HEK293 (cell line): ENCODE results near the gene COL12A1.

ENCODE experiments used
- HOXA7 ChIP-seq: sonication (generic); formaldehyde crosslinking; IDR thresholded peaks from 2 replicates; pipeline ENCODE4 v1.8.1; 2022; ENCODE audit warnings: missing genetic modification reagents, borderline replicate concordance
- HOXC10 ChIP-seq: sonication (generic); formaldehyde crosslinking; IDR thresholded peaks from 2 replicates; pipeline ENCODE4 v1.8.1; 2023; ENCODE audit warnings: mild to moderate bottlenecking, missing genetic modification reagents
- HOXD13 ChIP-seq: sonication (generic); formaldehyde crosslinking; IDR thresholded peaks from 2 replicates; pipeline ENCODE4 v1.8.0; 2022; ENCODE audit warnings: missing genetic modification reagents, borderline replicate concordance
- KLF1 ChIP-seq: fragments of 450-650 bp; formaldehyde crosslinking; IDR thresholded peaks from 2 replicates; pipeline ENCODE4 v1.5.1; 2016; ENCODE audit warnings: missing biosample characterization, missing genetic modification characterization
- KLF16 ChIP-seq: fragments of 450-650 bp; formaldehyde crosslinking; IDR thresholded peaks from 2 replicates; pipeline ENCODE4 v1.5.1; 2017; ENCODE audit warnings: missing biosample characterization, missing genetic modification characterization
- KLF8 ChIP-seq: fragments of 450-650 bp; formaldehyde crosslinking; IDR thresholded peaks from 2 replicates; pipeline ENCODE4 v1.5.1; 2016; ENCODE audit warnings: missing biosample characterization, missing genetic modification characterization
- MZF1 ChIP-seq: fragments of 450-650 bp; formaldehyde crosslinking; IDR thresholded peaks from 2 replicates; pipeline ENCODE4 v1.5.1; 2017; ENCODE audit warnings: missing biosample characterization, missing genetic modification characterization, borderline replicate concordance
- REPIN1 ChIP-seq: fragments of 450-650 bp; formaldehyde crosslinking; IDR thresholded peaks from 2 replicates; pipeline ENCODE4 v1.5.1; 2017; ENCODE audit warnings: missing biosample characterization, missing genetic modification characterization, low read depth
- SP7 ChIP-seq: fragments of 450-650 bp; formaldehyde crosslinking; IDR thresholded peaks from 2 replicates; pipeline ENCODE4 v1.5.1; 2016; ENCODE audit warnings: missing biosample characterization, missing genetic modification characterization
- TSHZ1 ChIP-seq: fragments of 450-650 bp; formaldehyde crosslinking; IDR thresholded peaks from 2 replicates; pipeline ENCODE4 v1.5.1; 2016; ENCODE audit warnings: missing biosample characterization, missing genetic modification characterization, borderline replicate concordance
- ZBTB17 ChIP-seq: fragments of 450-650 bp; formaldehyde crosslinking; IDR thresholded peaks from 2 replicates; pipeline ENCODE4 v1.5.1; 2016; ENCODE audit warnings: missing biosample characterization, missing genetic modification characterization
- ZEB2 ChIP-seq: fragments of 450-650 bp; formaldehyde crosslinking; IDR thresholded peaks from 2 replicates; pipeline ENCODE4 v1.5.1; 2016; ENCODE audit warnings: missing biosample characterization, missing genetic modification characterization
- ZFP3 ChIP-seq: fragments of 450-650 bp; formaldehyde crosslinking; IDR thresholded peaks from 2 replicates; pipeline ENCODE4 v1.5.1; 2016; ENCODE audit warnings: low read depth, missing biosample characterization, missing genetic modification characterization
- ZFP69B ChIP-seq: fragments of 450-650 bp; formaldehyde crosslinking; IDR thresholded peaks from 2 replicates; pipeline ENCODE4 v1.5.1; 2016; ENCODE audit warnings: missing biosample characterization, missing genetic modification characterization
- ZNF10 ChIP-seq: fragments of 450-650 bp; formaldehyde crosslinking; IDR thresholded peaks from 2 replicates; pipeline ENCODE4 v1.5.1; 2017; ENCODE audit warnings: missing biosample characterization, missing genetic modification characterization
- ZNF133 ChIP-seq: fragments of 450-650 bp; formaldehyde crosslinking; IDR thresholded peaks from 2 replicates; pipeline ENCODE4 v1.5.1; 2016; ENCODE audit warnings: missing biosample characterization, missing genetic modification characterization
- ZNF157 ChIP-seq: fragments of 450-650 bp; formaldehyde crosslinking; IDR thresholded peaks from 2 replicates; pipeline ENCODE4 v1.5.1; 2016; ENCODE audit warnings: missing biosample characterization, missing genetic modification characterization
- ZNF366 ChIP-seq: fragments of 450-650 bp; formaldehyde crosslinking; conservative IDR thresholded peaks from 2 replicates; pipeline ENCODE4 v1.5.1; 2016; ENCODE audit warnings: missing biosample characterization, missing genetic modification characterization
- ZNF433 ChIP-seq: fragments of 450-650 bp; formaldehyde crosslinking; IDR thresholded peaks from 2 replicates; pipeline ENCODE4 v1.5.1; 2016; ENCODE audit warnings: missing biosample characterization, missing genetic modification characterization, low read depth
- ZNF610 ChIP-seq: fragments of 450-650 bp; formaldehyde crosslinking; IDR thresholded peaks from 2 replicates; pipeline ENCODE4 v1.5.1; 2016; ENCODE audit warnings: missing biosample characterization, missing genetic modification characterization, borderline replicate concordance
- ZNF621 ChIP-seq: fragments of 450-650 bp; formaldehyde crosslinking; IDR thresholded peaks from 2 replicates; pipeline ENCODE4 v1.5.1; 2017; ENCODE audit warnings: missing biosample characterization, missing genetic modification characterization
- ZNF624 ChIP-seq: fragments of 450-650 bp; formaldehyde crosslinking; IDR thresholded peaks from 2 replicates; pipeline ENCODE4 v1.5.1; 2017; ENCODE audit warnings: missing biosample characterization, missing genetic modification characterization
- ZNF692 ChIP-seq: fragments of 450-650 bp; formaldehyde crosslinking; IDR thresholded peaks from 2 replicates; pipeline ENCODE4 v1.5.1; 2016; ENCODE audit warnings: missing biosample characterization, missing genetic modification characterization
- ZNF707 ChIP-seq: fragments of 450-650 bp; formaldehyde crosslinking; IDR thresholded peaks from 2 replicates; pipeline ENCODE4 v1.5.1; 2016; ENCODE audit warnings: missing biosample characterization, missing genetic modification characterization
- ZNF837 ChIP-seq: fragments of 450-650 bp; formaldehyde crosslinking; IDR thresholded peaks from 2 replicates; pipeline ENCODE4 v1.5.1; 2016; ENCODE audit warnings: missing biosample characterization, missing genetic modification characterization
- TF ChIP-seq, protein P1 (sequence below): fragments of 450-650 bp; formaldehyde crosslinking; IDR thresholded peaks from 2 replicates; pipeline ENCODE4 v1.5.1; 2016; ENCODE audit warnings: missing biosample characterization, missing genetic modification characterization
- TF ChIP-seq, protein P2 (sequence below): fragments of 450-650 bp; formaldehyde crosslinking; IDR thresholded peaks from 2 replicates; pipeline ENCODE4 v1.5.1; 2016; ENCODE audit warnings: missing biosample characterization, missing genetic modification characterization
- TF ChIP-seq, protein P3 (sequence below): fragments of 450-650 bp; formaldehyde crosslinking; IDR thresholded peaks from 2 replicates; pipeline ENCODE4 v1.5.1; 2017; ENCODE audit warnings: missing biosample characterization, missing genetic modification characterization
- TF ChIP-seq, protein P4 (sequence below): fragments of 450-650 bp; formaldehyde crosslinking; IDR thresholded peaks from 2 replicates; pipeline ENCODE4 v1.5.1; 2016; ENCODE audit warnings: missing biosample characterization, missing genetic modification characterization

Gene COL12A1

DNA sequence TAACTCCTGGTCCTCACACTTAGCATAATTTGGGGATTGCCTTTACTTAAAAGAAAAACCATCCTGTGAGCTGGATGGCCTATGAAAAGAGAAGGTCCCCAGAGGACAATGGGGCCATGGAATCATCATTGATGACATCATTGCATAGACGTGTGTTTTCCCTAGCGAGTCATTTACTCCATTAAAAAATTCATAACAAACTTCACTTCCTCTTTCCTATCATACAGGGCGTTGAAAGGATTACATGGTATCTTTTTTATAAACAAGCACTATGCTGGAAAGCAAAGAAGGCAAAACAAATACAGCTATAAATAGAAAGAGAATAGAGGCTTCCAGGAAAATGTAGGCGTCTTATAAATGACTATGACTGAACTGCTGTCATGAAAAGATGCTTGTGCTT is 11.3 kb upstream of the COL12A1 start (continued):
- TF ChIP-seq ZNF692 (tag by site-specific recombination) (peak; percentile 38), KLF1 (no peak), KLF8 (tag by site-specific recombination) (peak; percentile 81), ZNF366 (peak; percentile 68), ZNF10 (no peak), MZF1 (no peak), HOXA7 (CRISPR knock-in tag) (no peak), ZNF707 (tag by site-specific recombination) (no peak), HOXD13 (CRISPR knock-in tag) (no peak), ZBTB17 (no peak), KLF16 (tag by site-specific recombination) (no peak), ZNF837 (no peak), ZNF624 (tag by site-specific recombination) (no peak), ZNF157 (tag by site-specific recombination) (no peak), REPIN1 (tag by site-specific recombination) (no peak), ZNF621 (tag by site-specific recombination) (no peak), TSHZ1 (tag by site-specific recombination) (no peak), ZNF133 (tag by site-specific recombination) (no peak), HOXC10 (CRISPR knock-in tag) (no peak), ZNF610 (tag by site-specific recombination) (no peak), ZEB2 (tag by site-specific recombination) (peak; percentile 79), SP7 (0 out of 2 replicates have a peak, but pooled peaks have one; percentile 21), ZFP3 (tag by site-specific recombination) (no peak), ZFP69B (tag by site-specific recombination) (0 out of 2 replicates have a peak, but pooled peaks have one; percentile 18), ZNF433 (tag by site-specific recombination) (no peak)
- TF ChIP-seq, protein P1, sequence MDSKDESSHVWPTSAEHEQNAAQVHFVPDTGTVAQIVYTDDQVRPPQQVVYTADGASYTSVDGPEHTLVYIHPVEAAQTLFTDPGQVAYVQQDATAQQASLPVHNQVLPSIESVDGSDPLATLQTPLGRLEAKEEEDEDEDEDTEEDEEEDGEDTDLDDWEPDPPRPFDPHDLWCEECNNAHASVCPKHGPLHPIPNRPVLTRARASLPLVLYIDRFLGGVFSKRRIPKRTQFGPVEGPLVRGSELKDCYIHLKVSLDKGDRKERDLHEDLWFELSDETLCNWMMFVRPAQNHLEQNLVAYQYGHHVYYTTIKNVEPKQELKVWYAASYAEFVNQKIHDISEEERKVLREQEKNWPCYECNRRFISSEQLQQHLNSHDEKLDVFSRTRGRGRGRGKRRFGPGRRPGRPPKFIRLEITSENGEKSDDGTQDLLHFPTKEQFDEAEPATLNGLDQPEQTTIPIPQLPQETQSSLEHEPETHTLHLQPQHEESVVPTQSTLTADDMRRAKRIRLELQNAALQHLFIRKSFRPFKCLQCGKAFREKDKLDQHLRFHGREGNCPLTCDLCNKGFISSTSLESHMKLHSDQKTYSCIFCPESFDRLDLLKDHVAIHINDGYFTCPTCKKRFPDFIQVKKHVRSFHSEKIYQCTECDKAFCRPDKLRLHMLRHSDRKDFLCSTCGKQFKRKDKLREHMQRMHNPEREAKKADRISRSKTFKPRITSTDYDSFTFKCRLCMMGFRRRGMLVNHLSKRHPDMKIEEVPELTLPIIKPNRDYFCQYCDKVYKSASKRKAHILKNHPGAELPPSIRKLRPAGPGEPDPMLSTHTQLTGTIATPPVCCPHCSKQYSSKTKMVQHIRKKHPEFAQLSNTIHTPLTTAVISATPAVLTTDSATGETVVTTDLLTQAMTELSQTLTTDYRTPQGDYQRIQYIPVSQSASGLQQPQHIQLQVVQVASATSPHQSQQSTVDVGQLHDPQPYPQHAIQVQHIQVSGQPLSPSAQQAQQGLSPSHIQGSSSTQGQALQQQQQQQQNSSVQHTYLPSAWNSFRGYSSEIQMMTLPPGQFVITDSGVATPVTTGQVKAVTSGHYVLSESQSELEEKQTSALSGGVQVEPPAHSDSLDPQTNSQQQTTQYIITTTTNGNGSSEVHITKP, result no peak
- TF ChIP-seq, protein P2, sequence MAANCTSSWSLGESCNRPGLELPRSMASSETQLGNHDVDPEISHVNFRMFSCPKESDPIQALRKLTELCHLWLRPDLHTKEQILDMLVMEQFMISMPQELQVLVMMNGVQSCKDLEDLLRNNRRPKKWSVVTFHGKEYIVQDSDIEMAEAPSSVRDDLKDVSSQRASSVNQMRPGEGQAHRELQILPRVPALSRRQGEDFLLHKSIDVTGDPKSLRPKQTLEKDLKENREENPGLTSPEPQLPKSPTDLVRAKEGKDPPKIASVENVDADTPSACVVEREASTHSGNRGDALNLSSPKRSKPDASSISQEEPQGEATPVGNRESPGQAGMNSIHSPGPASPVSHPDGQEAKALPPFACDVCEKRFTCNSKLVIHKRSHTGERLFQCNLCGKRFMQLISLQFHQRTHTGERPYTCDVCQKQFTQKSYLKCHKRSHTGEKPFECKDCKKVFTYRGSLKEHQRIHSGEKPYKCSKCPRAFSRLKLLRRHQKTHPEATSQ (tag by site-specific recombination), result no peak
- TF ChIP-seq, protein P3, sequence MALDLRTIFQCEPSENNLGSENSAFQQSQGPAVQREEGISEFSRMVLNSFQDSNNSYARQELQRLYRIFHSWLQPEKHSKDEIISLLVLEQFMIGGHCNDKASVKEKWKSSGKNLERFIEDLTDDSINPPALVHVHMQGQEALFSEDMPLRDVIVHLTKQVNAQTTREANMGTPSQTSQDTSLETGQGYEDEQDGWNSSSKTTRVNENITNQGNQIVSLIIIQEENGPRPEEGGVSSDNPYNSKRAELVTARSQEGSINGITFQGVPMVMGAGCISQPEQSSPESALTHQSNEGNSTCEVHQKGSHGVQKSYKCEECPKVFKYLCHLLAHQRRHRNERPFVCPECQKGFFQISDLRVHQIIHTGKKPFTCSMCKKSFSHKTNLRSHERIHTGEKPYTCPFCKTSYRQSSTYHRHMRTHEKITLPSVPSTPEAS, result 0 out of 2 replicates have a peak, but pooled peaks have one; percentile 10
- TF ChIP-seq, protein P4, sequence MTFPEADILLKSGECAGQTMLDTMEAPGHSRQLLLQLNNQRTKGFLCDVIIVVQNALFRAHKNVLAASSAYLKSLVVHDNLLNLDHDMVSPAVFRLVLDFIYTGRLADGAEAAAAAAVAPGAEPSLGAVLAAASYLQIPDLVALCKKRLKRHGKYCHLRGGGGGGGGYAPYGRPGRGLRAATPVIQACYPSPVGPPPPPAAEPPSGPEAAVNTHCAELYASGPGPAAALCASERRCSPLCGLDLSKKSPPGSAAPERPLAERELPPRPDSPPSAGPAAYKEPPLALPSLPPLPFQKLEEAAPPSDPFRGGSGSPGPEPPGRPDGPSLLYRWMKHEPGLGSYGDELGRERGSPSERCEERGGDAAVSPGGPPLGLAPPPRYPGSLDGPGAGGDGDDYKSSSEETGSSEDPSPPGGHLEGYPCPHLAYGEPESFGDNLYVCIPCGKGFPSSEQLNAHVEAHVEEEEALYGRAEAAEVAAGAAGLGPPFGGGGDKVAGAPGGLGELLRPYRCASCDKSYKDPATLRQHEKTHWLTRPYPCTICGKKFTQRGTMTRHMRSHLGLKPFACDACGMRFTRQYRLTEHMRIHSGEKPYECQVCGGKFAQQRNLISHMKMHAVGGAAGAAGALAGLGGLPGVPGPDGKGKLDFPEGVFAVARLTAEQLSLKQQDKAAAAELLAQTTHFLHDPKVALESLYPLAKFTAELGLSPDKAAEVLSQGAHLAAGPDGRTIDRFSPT (tag by site-specific recombination), result 0 out of 2 replicates have a peak, but pooled peaks have one; percentile 45
